Gastrocnemius medialis (tissue), 4 donors: ENCODE data around the gene MCF2L.

Source experiments
- CTCF ChIP-seq, 5 experiments: fragments of 450-650 bp in 3 of 5; fragments of 200-600 bp in 2 of 5; sonication (generic) in 2 of 5; IDR thresholded peaks in 4 of 5; conservative IDR thresholded peaks in 1 of 5; 1 replicate in 4 of 5; 2 replicates in 1 of 5; pipeline ENCODE4 v1.5.1; 2016 to 2019; ENCODE audit warnings: antibody characterized with exemption in 5 of 5, mild to moderate bottlenecking in 3 of 5, moderate library complexity in 3 of 5
- POLR2A ChIP-seq, 2 donors: fragments of 450-650 bp; IDR thresholded peaks; one replicate each; pipeline ENCODE4 v1.6.1; 2017; ENCODE audit warnings: antibody characterized with exemption in 2 of 2, mild to moderate bottlenecking in 2 of 2, moderate library complexity in 2 of 2

- TF ChIP-seq CTCF (IDR thresholded peaks at IDR 0.05 in 4 of 5, conservative IDR thresholded peaks at IDR 0.05 in 1 of 5): no peak
- no peak for TF ChIP-seq POLR2A (IDR thresholded peaks at IDR 0.05)
Observed at GRCh38 chr13:113016526-113017295, 47.7 kb downstream of the MCF2L start.
